ENCODE measurements around the gene PIM3.

Gene PIM3

DNA sequence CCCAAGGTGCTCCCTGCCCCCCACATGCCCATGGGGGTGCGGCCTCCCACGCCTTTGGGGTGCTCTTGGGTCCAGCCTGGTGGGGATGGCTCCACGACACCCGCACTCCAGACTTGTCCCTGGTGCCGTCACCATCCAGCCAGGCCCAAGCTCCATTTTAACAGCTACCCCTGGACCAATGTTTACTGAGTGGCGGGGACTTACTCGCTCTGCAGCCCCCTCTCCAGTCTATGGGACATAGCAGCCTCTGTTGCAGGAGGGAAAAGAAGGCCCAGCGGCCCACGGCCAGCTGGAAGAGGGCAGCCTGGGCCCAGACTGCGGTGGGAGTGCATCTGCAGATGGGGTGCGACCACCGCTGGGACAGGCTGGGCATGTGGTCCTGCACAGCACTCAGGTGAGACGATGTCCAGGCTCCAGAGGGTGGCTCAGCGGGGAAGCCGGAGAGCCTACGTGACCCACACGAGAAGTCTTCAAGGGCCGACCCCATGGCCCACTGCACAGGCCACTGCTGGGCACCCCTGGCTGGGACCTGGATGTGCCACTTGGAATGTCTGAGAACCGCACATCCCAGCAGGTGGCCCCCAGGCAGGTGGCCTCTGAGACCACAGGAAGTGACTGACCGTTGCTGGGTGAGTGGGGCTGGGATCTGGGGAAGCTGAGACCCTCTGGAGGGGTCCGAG lies 33.9 kb downstream of the PIM3 start:
- no peaks in the 10 kb centered on the region for H3K4me1 ChIP-seq
- H3K36me3 ChIP-seq (ENCODE audit: control insufficient read depth, insufficient read depth, low read length), result no peaks in the 10 kb centered on the region
- H3K4me3 ChIP-seq (ENCODE audit: low read depth, low read length), result no peak overlapping the region
- H3K4me2 ChIP-seq (ENCODE audit: low read length), result no peak overlapping the region
- no peaks in the 10 kb centered on the region for H3K79me2 ChIP-seq
- no peak overlapping the region for H3K9ac ChIP-seq
- TF ChIP-seq CTCF (IDR thresholded peaks at IDR 0.05), result no peak
- no peak overlapping the region for H2AFZ ChIP-seq
- no peaks in the 10 kb centered on the region for H3K27me3 ChIP-seq (ENCODE audit: control insufficient read depth, insufficient read depth, low read length)
- H3K9me3 ChIP-seq (ENCODE audit: control insufficient read depth, low read length), result no peaks in the 10 kb centered on the region
- H3K27ac ChIP-seq, result no peak overlapping the region

- Histone ChIP-seq H3K9me3 (ENCODE audit: control insufficient read depth, low read length) (no peaks in the 10 kb centered on the region), H3K4me1 (no peaks in the 10 kb centered on the region), H3K36me3 (ENCODE audit: control insufficient read depth, insufficient read depth, low read length) (no peaks in the 10 kb centered on the region), H3K4me2 (ENCODE audit: low read length) (no peak overlapping the region), H3K9ac (no peak overlapping the region), H3K27ac (no peak overlapping the region), H3K79me2 (no peaks in the 10 kb centered on the region), H3K27me3 (ENCODE audit: control insufficient read depth, insufficient read depth, low read length) (no peaks in the 10 kb centered on the region), H2AFZ (no peak overlapping the region), H3K4me3 (ENCODE audit: low read depth, low read length) (no peak overlapping the region)
- no peak for TF ChIP-seq CTCF (IDR thresholded peaks at IDR 0.05)
Observed at GRCh38 chr22:49995041-49995360, 34.4 kb downstream of the PIM3 start.

- H3K4me3 ChIP-seq (ENCODE audit: low read depth, low read length), result no peak overlapping the region
- no peaks in the 10 kb centered on the region for H3K27me3 ChIP-seq (ENCODE audit: control insufficient read depth, insufficient read depth, low read length)
- no peak overlapping the region for H3K9ac ChIP-seq
- H3K27ac ChIP-seq, result no peak overlapping the region
- no peaks in the 10 kb centered on the region for H3K79me2 ChIP-seq
- H3K4me1 ChIP-seq, result no peaks in the 10 kb centered on the region
- no peaks in the 10 kb centered on the region for H3K36me3 ChIP-seq (ENCODE audit: control insufficient read depth, insufficient read depth, low read length)
- no peak for TF ChIP-seq CTCF (IDR thresholded peaks at IDR 0.05)
- no peak overlapping the region for H2AFZ ChIP-seq
- no peaks in the 10 kb centered on the region for H3K9me3 ChIP-seq (ENCODE audit: control insufficient read depth, low read length)
- H3K4me2 ChIP-seq (ENCODE audit: low read length), result no peak overlapping the region
Observed at GRCh38 chr22:49995361-49996118, 35.0 kb downstream of the PIM3 start.

GRCh38 chr22:49996119-49996517 lies 35.5 kb downstream of the PIM3 start:
- Histone ChIP-seq H3K79me2 (no peaks in the 10 kb centered on the region), H3K4me3 (ENCODE audit: low read depth, low read length) (no peak overlapping the region), H3K27ac (no peak overlapping the region), H2AFZ (no peak overlapping the region), H3K27me3 (ENCODE audit: control insufficient read depth, insufficient read depth, low read length) (no peaks in the 10 kb centered on the region), H3K36me3 (ENCODE audit: control insufficient read depth, insufficient read depth, low read length) (no peaks in the 10 kb centered on the region), H3K9ac (no peak overlapping the region), H3K9me3 (ENCODE audit: control insufficient read depth, low read length) (no peaks in the 10 kb centered on the region), H3K4me1 (no peaks in the 10 kb centered on the region), H3K4me2 (ENCODE audit: low read length) (no peak overlapping the region)
- TF ChIP-seq CTCF (IDR thresholded peaks at IDR 0.05), result no peak

Measured in parathyroid adenoma (tissue), 2 donors.